Measurements from ENCODE around the gene EGFLAM. TPM values are rescaled to one million over a fixed set of nuclear protein-coding genes. Genes with fewer than 3 reads are reported as not detected.

EGFLAM gene
- total RNA-seq, 1 experiment from 2014 or later, result 45.4 TPM

GRCh38 chr5:38375423-38375822 is 117.1 kb downstream of the EGFLAM start:
- CTCF ChIA-PET, result no interaction called here
- H3K27ac ChIP-seq (ENCODE audit: low read depth, low read length, poor library complexity, severe bottlenecking), result no peak overlapping the region
- H3K27me3 ChIP-seq (replicated peaks; ENCODE audit: insufficient read depth, low read depth, low read length, poor library complexity), result no peaks in the 10 kb centered on the region
- H3K4me1 ChIP-seq (ENCODE audit: insufficient read depth, low read length, poor library complexity, severe bottlenecking), result peaks cover 32% of the 10 kb centered on the region
- no TSS peak for BruUV-seq (replicated peaks)
- no peaks in the 10 kb centered on the region for H3K36me3 ChIP-seq (ENCODE audit: insufficient read depth, low read length, poor library complexity, severe bottlenecking)
- intact Hi-C loops (cut with micrococcal nuclease; ENCODE audit: unreplicated experiment), result no loop called here
- no peak for DNase-seq (ENCODE audit: low spot score)
- H3K9me3 ChIP-seq (ENCODE audit: low read depth, low read length, poor library complexity, severe bottlenecking), result no peaks in the 10 kb centered on the region
- POLR2A ChIA-PET (ENCODE audit: low non-redundant PET), result no interaction called here
- no peak for TF ChIP-seq CTCF (conservative IDR thresholded peaks at IDR 0.05; ENCODE audit: low read depth, low read length)
- TF ChIP-seq EZH2 (IDR thresholded peaks at IDR 0.05; ENCODE audit: borderline replicate concordance, low read depth, low read length, poor library complexity, severe bottlenecking), result no peak
- no peak overlapping the region for H3K4me3 ChIP-seq (ENCODE audit: low read depth, low read length, poor library complexity, severe bottlenecking)

GRCh38 chr5:38376404-38376803 is 118.0 kb downstream of the EGFLAM start:
- H3K9me3 ChIP-seq (ENCODE audit: low read depth, low read length, poor library complexity, severe bottlenecking), result no peaks in the 10 kb centered on the region
- H3K36me3 ChIP-seq (ENCODE audit: insufficient read depth, low read length, poor library complexity, severe bottlenecking), result no peaks in the 10 kb centered on the region
- DNase-seq (ENCODE audit: low spot score), result no peak
- H3K4me3 ChIP-seq (ENCODE audit: low read depth, low read length, poor library complexity, severe bottlenecking), result no peak overlapping the region
- CTCF ChIA-PET, result no interaction called here
- no TSS peak for BruUV-seq (replicated peaks)
- intact Hi-C loops (cut with micrococcal nuclease; ENCODE audit: unreplicated experiment), result no loop called here
- no peaks in the 10 kb centered on the region for H3K27me3 ChIP-seq (replicated peaks; ENCODE audit: insufficient read depth, low read depth, low read length, poor library complexity)
- TF ChIP-seq CTCF (conservative IDR thresholded peaks at IDR 0.05; ENCODE audit: low read depth, low read length) (no peak), EZH2 (IDR thresholded peaks at IDR 0.05; ENCODE audit: borderline replicate concordance, low read depth, low read length, poor library complexity, severe bottlenecking) (no peak)
- H3K4me1 ChIP-seq (ENCODE audit: insufficient read depth, low read length, poor library complexity, severe bottlenecking), result peaks cover 42% of the 10 kb centered on the region
- no peak overlapping the region for H3K27ac ChIP-seq (ENCODE audit: low read depth, low read length, poor library complexity, severe bottlenecking)
- POLR2A ChIA-PET (ENCODE audit: low non-redundant PET), result no interaction called here

DNA sequence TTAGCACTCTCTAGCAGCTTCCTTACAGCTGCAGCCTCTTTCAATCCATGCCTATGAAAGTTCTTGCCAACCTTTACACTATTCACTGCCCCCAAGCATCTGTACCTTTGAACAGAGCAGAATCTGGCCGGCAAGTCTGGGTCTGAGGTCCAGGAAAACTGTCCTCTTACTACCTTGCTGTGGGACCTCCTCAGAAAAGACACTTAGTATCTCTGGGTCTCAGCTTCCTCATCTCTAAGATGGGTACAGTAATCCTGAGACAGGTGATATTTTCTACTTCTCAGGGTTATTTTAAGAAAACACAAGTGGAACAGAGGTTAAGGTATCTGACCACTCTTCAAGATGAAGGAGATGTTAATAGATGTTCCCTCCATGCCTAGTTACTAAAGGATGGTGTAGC is 120.2 kb downstream of the EGFLAM start:
- TF ChIP-seq EZH2 (IDR thresholded peaks at IDR 0.05; ENCODE audit: borderline replicate concordance, low read depth, low read length, poor library complexity, severe bottlenecking) (no peak), CTCF (conservative IDR thresholded peaks at IDR 0.05; ENCODE audit: low read depth, low read length) (no peak; the same call in 1 of the 2 replicates)
- DNase-seq (ENCODE audit: low spot score), result no peak
- H3K9me3 ChIP-seq (ENCODE audit: low read depth, low read length, poor library complexity, severe bottlenecking), result no peaks in the 10 kb centered on the region
- H3K4me1 ChIP-seq (ENCODE audit: insufficient read depth, low read length, poor library complexity, severe bottlenecking), result peaks cover 43% of the 10 kb centered on the region
- POLR2A ChIA-PET (ENCODE audit: low non-redundant PET), result no interaction called here
- no peak overlapping the region for H3K4me3 ChIP-seq (ENCODE audit: low read depth, low read length, poor library complexity, severe bottlenecking)
- CTCF ChIA-PET, result interaction anchor here (2.7 kb wide), 1 partner anchor 63 kb away, joined by 10 read pairs; no protein-coding TSS in a partner anchor
- no peaks in the 10 kb centered on the region for H3K36me3 ChIP-seq (ENCODE audit: insufficient read depth, low read length, poor library complexity, severe bottlenecking)
- H3K27me3 ChIP-seq (replicated peaks; ENCODE audit: insufficient read depth, low read depth, low read length, poor library complexity), result no peaks in the 10 kb centered on the region
- intact Hi-C loops (cut with micrococcal nuclease; ENCODE audit: unreplicated experiment), result no loop called here
- H3K27ac ChIP-seq (ENCODE audit: low read depth, low read length, poor library complexity, severe bottlenecking), result no peak overlapping the region
- BruUV-seq (replicated peaks), result no TSS peak
